Kidney (tissue), 14 donors: ENCODE measurements around the gene OXLD1. TPM values are rescaled to one million over a fixed set of nuclear protein-coding genes. Genes with fewer than 3 reads are reported as not detected.

Source experiments
- DNase-seq, 5 donors: peaks; one replicate each; pipeline ENCODE4 v3.0.0-alpha.2; 2013 to 2020
- FAIRE-seq: peaks from 2 replicates; lab custom pipeline; 2012; peaks lifted over from hg19 to GRCh38; lab: Jason Lieb, UNC
- H3K27ac ChIP-seq, 2 donors: one replicate each; pipeline ENCODE4 v1.7.0; 2013; ENCODE audit warnings: low read depth in 2 of 2, low read length in 2 of 2, inconsistent platforms in 1 of 2
- H3K27me3 ChIP-seq: one replicate; pipeline ENCODE4 v1.7.1; 2013; ENCODE audit warnings: low read length, inconsistent platforms; ENCODE audit not compliant: control insufficient read depth, insufficient read depth
- H3K36me3 ChIP-seq, 3 donors: one replicate each; pipeline versions ENCODE4 v1.7.0 to v1.7.1; 2013; ENCODE audit warnings: low read length in 3 of 3, control low read depth in 1 of 3, inconsistent platforms in 1 of 3; ENCODE audit not compliant: insufficient read depth in 3 of 3, control insufficient read depth in 2 of 3
- H3K4me1 ChIP-seq, 3 donors: one replicate each; pipeline versions ENCODE4 v1.7.0 to v1.7.1; 2013; ENCODE audit warnings: low read length in 3 of 3, inconsistent platforms in 1 of 3, low read depth in 1 of 3; ENCODE audit not compliant: control insufficient read depth in 2 of 3, insufficient read depth in 2 of 3
- H3K4me3 ChIP-seq, 3 donors: one replicate each; pipeline versions ENCODE4 v1.7.0 to v1.8.1; 2013; ENCODE audit warnings: low read length in 3 of 3, control low read depth in 1 of 3, inconsistent platforms in 1 of 3
- H3K9ac ChIP-seq, 3 donors: one replicate each; pipeline versions ENCODE4 v1.7.0 to v1.7.1; 2013; ENCODE audit warnings: low read length in 3 of 3, control low read depth in 1 of 3, inconsistent platforms in 1 of 3
- H3K9me3 ChIP-seq, 3 donors: one replicate each; pipeline versions ENCODE4 v1.7.0 to v1.7.1; 2013; ENCODE audit warnings: low read length in 3 of 3, control low read depth in 1 of 3, inconsistent platforms in 1 of 3; ENCODE audit not compliant: control insufficient read depth in 2 of 3, insufficient read depth in 1 of 3
- intact Hi-C: fragments of 100-400 bp; cut with DNase I; formaldehyde crosslinking; loops from one replicate; pipeline ENCODE4 v1.11.1; 2022
- polyA plus RNA-seq: library from polyadenylated mRNA; stranded (reverse); fragments of 350-450 nt; fragmentation: Illumina TruSeq; extraction: RNeasy Lipid Tissue Mini Kit (QIAGEN cat#74804); gene quantifications from one replicate; pipeline ENCODE4 v1.2.3, GENCODE V29; 2014; ENCODE audit warnings: low read depth, low replicate concordance; ENCODE audit not compliant: insufficient read depth
- total RNA-seq: library from RNA; stranded (reverse); fragmentation: NEBNext Ultra II Directional; extraction: Animal tissue kit (Norgen Biotek cat#: 25700); gene quantifications from one replicate; pipeline ENCODE4 v1.2.1, GENCODE V29; 2021
- TF ChIP-seq, protein P1 (sequence below): IDR thresholded peaks from 3 replicates; pipeline ENCODE4 v1.5.1; 2012; ENCODE audit warnings: mild to moderate bottlenecking, moderate library complexity, borderline replicate concordance; ENCODE audit not compliant: insufficient read depth; ENCODE audit errors: extremely low read depth
- donor health status: control.
- donor health status: control.
- donor health status: control.
- donor health status: control.
- donor health status: control.
- donor health status: DM: yes; HTN: yes; CAD: no.
- donor health status: Normal renal cell carcinoma (clear cell type).

The OXLD1 gene
- total and polyA plus RNA-seq, 2 donors from 2014 or later, result 28.2 to 51.9 TPM

DNA sequence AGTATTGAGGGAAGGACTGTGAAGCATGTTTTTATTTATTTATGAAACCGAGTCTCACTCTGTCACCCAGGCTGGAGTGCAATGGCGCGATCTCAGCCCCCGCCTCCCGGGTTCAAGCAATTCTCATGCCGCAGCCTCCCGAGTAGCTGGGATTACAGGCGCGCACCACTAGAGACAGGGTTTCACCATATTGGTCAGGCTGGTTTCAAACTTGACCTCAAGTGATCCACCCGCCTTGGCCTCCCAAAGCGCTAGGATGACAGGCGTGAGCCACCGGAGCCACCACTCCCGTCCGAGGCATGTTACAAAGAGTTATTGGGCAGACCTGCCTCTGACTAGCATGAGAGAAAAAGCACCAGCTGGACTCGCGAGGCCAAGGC, 39.8 kb upstream of the OXLD1 start:
- Histone ChIP-seq H3K27me3 (peaks cover 4% of the 10 kb centered on the region), H3K9me3 (no peaks in the 10 kb centered on the region), H3K9ac (no peak overlapping the region), H3K27ac (no peak overlapping the region), H3K4me3 (no peak overlapping the region), H3K4me1 (peaks cover 0 to 34% (median 13%) of the 10 kb centered on the region in 3 donors), H3K36me3 (peaks cover 0 to 8% (median 3%) of the 10 kb centered on the region in 3 donors)
- no peak for DNase-seq
- intact Hi-C loops, result no loop called here
- TF ChIP-seq, protein P1, sequence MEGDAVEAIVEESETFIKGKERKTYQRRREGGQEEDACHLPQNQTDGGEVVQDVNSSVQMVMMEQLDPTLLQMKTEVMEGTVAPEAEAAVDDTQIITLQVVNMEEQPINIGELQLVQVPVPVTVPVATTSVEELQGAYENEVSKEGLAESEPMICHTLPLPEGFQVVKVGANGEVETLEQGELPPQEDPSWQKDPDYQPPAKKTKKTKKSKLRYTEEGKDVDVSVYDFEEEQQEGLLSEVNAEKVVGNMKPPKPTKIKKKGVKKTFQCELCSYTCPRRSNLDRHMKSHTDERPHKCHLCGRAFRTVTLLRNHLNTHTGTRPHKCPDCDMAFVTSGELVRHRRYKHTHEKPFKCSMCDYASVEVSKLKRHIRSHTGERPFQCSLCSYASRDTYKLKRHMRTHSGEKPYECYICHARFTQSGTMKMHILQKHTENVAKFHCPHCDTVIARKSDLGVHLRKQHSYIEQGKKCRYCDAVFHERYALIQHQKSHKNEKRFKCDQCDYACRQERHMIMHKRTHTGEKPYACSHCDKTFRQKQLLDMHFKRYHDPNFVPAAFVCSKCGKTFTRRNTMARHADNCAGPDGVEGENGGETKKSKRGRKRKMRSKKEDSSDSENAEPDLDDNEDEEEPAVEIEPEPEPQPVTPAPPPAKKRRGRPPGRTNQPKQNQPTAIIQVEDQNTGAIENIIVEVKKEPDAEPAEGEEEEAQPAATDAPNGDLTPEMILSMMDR, result no peak
- FAIRE-seq, result no peak

DNA sequence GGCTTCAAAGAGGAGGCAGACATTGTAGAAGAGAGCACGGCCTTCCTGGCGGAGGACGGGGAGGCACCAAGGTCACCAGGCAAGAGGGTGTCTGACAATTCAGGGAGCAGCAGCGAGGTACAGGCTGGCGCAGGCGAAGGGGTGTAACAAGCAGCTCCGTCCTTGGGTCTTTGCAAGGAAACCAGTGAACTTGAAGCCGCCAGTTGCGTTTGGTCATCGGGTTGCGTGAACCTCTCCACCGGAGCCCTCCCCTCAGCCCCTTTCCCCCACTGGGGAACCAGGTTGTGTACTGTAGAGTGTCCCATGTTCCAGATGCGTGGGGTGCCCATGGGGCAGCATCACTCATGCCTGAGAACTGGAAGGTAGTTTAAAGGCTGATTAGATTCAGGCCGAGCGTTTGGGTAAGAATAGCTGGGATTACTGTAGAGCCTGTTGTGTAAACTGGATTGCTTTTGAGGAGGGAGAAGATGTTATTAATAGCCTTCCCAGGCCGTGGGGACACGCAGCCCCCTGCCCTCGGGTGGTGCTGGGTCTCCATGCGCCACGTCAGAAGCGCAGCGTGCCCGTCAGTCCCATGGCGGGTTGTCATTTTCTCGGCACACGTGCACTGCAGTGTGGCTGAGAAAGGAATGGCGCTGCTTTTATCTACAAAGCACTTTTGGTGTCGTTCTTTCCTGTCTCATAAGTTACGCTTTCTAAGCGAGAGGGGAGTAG, 39.3 kb upstream of the OXLD1 start:
- no peak for FAIRE-seq
- TF ChIP-seq, protein P1, result no peak
- no peak overlapping the region for H3K4me3 ChIP-seq
- H3K36me3 ChIP-seq, result peaks cover 0 to 14% (median 6%) of the 10 kb centered on the region in 3 donors
- H3K27ac ChIP-seq, result no peak overlapping the region
- H3K9ac ChIP-seq, result no peak overlapping the region
- H3K9me3 ChIP-seq, result no peaks in the 10 kb centered on the region
- intact Hi-C loops, result no loop called here
- H3K4me1 ChIP-seq, result peaks cover 0 to 31% (median 11%) of the 10 kb centered on the region in 3 donors
- no peaks in the 10 kb centered on the region for H3K27me3 ChIP-seq
- no peak for DNase-seq

DNA sequence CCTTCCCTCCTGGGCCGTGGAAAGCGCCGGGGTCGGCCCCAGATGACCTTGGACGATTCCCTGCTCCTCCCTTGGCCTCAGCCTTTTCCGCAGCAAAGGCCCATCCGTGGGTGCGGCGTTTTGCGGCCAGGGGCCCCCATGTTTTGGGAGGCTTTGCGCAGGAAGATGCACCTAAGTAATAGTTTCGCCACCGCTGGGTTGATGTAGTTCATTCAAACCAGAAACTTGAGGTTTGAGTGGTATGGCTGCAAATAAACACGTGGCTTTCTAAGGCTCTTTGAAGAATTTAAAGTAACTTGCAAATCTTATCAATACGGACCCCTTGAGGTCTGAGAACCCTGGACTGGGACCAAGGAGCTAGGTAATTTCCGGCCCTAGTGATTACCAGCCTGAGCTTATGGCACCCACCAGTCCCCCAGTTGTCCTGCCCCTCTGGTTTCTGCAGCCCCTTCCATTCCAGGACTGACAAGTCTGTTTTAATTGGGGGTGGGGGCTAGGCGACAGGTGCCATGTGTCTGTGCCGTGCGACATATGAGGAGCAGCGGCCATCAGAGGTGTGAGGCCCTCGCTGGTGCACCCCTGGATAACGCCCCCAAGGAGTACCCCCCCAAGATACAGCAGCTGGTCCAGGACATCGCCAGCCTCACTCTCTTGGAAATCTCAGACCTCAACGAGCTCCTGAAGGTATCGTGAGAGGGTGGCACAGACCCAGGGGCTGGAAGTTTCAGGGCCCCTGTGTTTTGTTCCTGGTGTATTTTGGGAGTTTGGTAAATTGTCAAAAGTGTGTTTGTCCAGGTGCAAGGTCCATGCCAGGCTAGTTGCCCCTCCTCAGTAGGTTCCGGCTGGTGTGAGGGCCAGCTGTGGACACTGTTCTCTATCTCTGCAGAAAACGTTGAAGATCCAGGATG, 37.6 kb upstream of the OXLD1 start:
- Histone ChIP-seq H3K9ac (peak overlapping the region; percentile 8 to 94 (median 35)), H3K4me3 (peak overlapping the region; percentile 82 to 95 (median 91)), H3K4me1 (peaks cover 0 to 25% (median 7%) of the 10 kb centered on the region in 3 donors), H3K9me3 (no peaks in the 10 kb centered on the region), H3K27ac (peak overlapping the region; percentile 63 to 91), H3K27me3 (no peaks in the 10 kb centered on the region), H3K36me3 (peaks cover 0 to 18% (median 6%) of the 10 kb centered on the region in 3 donors)
- DNase-seq, result peak in 1 of 5 donors; percentile 51
- intact Hi-C loops, result no loop called here
- FAIRE-seq, result no peak
- TF ChIP-seq, protein P1, result no peak
